ENCODE results near the gene SMAD3.

DNA sequence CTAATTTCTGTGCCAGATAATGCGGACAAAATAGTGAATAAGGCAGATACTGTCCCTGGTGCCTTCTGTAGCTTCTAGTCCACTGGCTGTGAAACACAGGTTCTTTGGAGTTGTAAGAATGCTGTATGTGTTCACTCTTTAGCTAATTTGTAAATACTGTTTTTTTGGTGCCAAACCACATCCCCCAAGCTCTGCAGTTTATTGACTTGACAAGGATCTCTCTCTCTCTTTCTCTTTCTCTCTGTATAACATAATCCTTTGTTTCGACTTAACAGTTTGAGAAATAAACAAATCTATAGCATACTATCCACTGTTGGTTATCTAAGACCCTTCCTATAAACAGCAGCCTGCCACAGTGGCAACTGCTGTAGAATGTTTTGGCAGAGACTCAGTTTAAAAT is 7.6 kb downstream of the SMAD3 start:
- TF ChIP-seq, protein P1, sequence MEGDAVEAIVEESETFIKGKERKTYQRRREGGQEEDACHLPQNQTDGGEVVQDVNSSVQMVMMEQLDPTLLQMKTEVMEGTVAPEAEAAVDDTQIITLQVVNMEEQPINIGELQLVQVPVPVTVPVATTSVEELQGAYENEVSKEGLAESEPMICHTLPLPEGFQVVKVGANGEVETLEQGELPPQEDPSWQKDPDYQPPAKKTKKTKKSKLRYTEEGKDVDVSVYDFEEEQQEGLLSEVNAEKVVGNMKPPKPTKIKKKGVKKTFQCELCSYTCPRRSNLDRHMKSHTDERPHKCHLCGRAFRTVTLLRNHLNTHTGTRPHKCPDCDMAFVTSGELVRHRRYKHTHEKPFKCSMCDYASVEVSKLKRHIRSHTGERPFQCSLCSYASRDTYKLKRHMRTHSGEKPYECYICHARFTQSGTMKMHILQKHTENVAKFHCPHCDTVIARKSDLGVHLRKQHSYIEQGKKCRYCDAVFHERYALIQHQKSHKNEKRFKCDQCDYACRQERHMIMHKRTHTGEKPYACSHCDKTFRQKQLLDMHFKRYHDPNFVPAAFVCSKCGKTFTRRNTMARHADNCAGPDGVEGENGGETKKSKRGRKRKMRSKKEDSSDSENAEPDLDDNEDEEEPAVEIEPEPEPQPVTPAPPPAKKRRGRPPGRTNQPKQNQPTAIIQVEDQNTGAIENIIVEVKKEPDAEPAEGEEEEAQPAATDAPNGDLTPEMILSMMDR (IDR thresholded peaks at IDR 0.05) = no peak
- TF ChIP-seq POLR2A (IDR thresholded peaks at IDR 0.05; ENCODE audit: low read depth) (no peak), EP300 (IDR thresholded peaks at IDR 0.05) (no peak), POLR2AphosphoS5 (IDR thresholded peaks at IDR 0.05) (no peak)

Data from esophagus muscularis mucosa (tissue), 4 donors.